SK-N-SH (cell line): ENCODE data around the gene DCHS1.

ENCODE experiments used
- EP300 ChIP-seq, 2 experiments: IDR thresholded peaks; 2 replicates each; pipeline versions ENCODE4 v1.4.0 to v1.6.1; 2012; ENCODE audit warnings: borderline replicate concordance in 1 of 2, low read depth in 1 of 2, low read length in 1 of 2
- FOXJ3 ChIP-seq: sonication (generic); formaldehyde crosslinking; IDR thresholded peaks from 2 replicates; pipeline ENCODE4 v1.5.1; 2020; ENCODE audit warnings: mild to moderate bottlenecking, missing genetic modification reagents
- GATA2 ChIP-seq: sonication (generic); formaldehyde crosslinking; IDR thresholded peaks from 2 replicates; pipeline ENCODE4 v1.5.0; 2020; ENCODE audit warnings: mild to moderate bottlenecking, missing genetic modification reagents
- POLR2AphosphoS5 ChIP-seq: IDR thresholded peaks from 2 replicates; pipeline ENCODE4 v1.6.1; 2012; ENCODE audit warnings: low read depth, low read length
- RFX5 ChIP-seq: IDR thresholded peaks from 2 replicates; pipeline ENCODE4 v1.6.1; 2012; ENCODE audit warnings: mild to moderate bottlenecking, improper control_type of control experiment, low read length
- SIN3A ChIP-seq: IDR thresholded peaks from 2 replicates; pipeline ENCODE4 v1.6.1; 2012; ENCODE audit warnings: low read depth, mild to moderate bottlenecking, low read length, moderate library complexity, borderline replicate concordance
- YY1 ChIP-seq: IDR thresholded peaks from 2 replicates; pipeline ENCODE4 v1.4.0; 2012; ENCODE audit warnings: low read depth, mild to moderate bottlenecking
- TF ChIP-seq, protein P1 (sequence below): IDR thresholded peaks from 2 replicates; pipeline ENCODE4 v1.4.0; 2012; ENCODE audit warnings: low read depth
- TF ChIP-seq, protein P2 (sequence below): fragments of 200-600 bp; sonication (generic); IDR thresholded peaks from 2 replicates; pipeline ENCODE4 v1.6.1; 2017; ENCODE audit warnings: antibody characterized with exemption, mild to moderate bottlenecking, moderate library complexity

DNA sequence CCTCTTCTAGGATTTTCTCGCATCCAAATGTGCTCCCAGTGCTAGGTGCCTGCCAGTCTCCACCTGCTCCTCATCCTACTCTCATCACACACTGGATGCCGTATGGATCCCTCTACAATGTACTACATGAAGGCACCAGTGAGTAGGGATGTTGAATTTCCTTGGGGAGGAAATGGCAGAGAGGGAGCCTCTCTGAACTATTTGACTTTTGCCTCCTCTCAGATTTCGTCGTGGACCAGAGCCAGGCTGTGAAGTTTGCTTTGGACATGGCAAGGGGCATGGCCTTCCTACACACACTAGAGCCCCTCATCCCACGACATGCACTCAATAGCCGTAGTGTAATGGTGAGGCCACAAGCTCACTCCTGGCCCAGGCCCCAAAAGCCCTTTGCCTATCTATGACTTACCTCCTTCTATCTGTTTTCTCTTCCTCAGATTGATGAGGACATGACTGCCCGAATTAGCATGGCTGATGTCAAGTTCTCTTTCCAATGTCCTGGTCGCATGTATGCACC lies 46.0 kb downstream of the DCHS1 start:
- no peak for TF ChIP-seq RFX5
- no peak for TF ChIP-seq EP300 (IDR thresholded peaks at IDR 0.05; ENCODE audit: borderline replicate concordance in 1 of 2, low read depth in 1 of 2, low read length in 1 of 2)
- TF ChIP-seq, protein P1, sequence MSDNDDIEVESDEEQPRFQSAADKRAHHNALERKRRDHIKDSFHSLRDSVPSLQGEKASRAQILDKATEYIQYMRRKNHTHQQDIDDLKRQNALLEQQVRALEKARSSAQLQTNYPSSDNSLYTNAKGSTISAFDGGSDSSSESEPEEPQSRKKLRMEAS: no peak
- TF ChIP-seq, protein P2, sequence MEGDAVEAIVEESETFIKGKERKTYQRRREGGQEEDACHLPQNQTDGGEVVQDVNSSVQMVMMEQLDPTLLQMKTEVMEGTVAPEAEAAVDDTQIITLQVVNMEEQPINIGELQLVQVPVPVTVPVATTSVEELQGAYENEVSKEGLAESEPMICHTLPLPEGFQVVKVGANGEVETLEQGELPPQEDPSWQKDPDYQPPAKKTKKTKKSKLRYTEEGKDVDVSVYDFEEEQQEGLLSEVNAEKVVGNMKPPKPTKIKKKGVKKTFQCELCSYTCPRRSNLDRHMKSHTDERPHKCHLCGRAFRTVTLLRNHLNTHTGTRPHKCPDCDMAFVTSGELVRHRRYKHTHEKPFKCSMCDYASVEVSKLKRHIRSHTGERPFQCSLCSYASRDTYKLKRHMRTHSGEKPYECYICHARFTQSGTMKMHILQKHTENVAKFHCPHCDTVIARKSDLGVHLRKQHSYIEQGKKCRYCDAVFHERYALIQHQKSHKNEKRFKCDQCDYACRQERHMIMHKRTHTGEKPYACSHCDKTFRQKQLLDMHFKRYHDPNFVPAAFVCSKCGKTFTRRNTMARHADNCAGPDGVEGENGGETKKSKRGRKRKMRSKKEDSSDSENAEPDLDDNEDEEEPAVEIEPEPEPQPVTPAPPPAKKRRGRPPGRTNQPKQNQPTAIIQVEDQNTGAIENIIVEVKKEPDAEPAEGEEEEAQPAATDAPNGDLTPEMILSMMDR: no peak
- no peak for TF ChIP-seq SIN3A
- TF ChIP-seq FOXJ3 (CRISPR knock-in tag): no peak
- TF ChIP-seq POLR2AphosphoS5: no peak
- no peak for TF ChIP-seq GATA2 (CRISPR knock-in tag)
- no peak for TF ChIP-seq YY1
